Gastroesophageal sphincter (tissue), 3 donors: ENCODE results near the gene NR2E1.

Source experiments
- CTCF ChIP-seq, 4 experiments: fragments of 200-600 bp in 2 of 4; fragments of 450-650 bp in 2 of 4; sonication (generic) in 1 of 4; IDR thresholded peaks; one replicate each; pipeline ENCODE4 v1.5.1; 2017 to 2019; ENCODE audit warnings: antibody characterized with exemption in 4 of 4, mild to moderate bottlenecking in 2 of 4, moderate library complexity in 2 of 4
- EP300 ChIP-seq: sonication (generic); formaldehyde crosslinking; IDR thresholded peaks from one replicate; pipeline ENCODE4 v1.6.1; 2017; ENCODE audit warnings: antibody characterized with exemption, mild to moderate bottlenecking
- POLR2A ChIP-seq, 2 donors: fragments of 450-650 bp; IDR thresholded peaks; one replicate each; pipeline ENCODE4 v1.6.1; 2017; ENCODE audit warnings: antibody characterized with exemption in 2 of 2, mild to moderate bottlenecking in 2 of 2, moderate library complexity in 1 of 2

- no peak for TF ChIP-seq CTCF (IDR thresholded peaks at IDR 0.05)
- TF ChIP-seq EP300 = no peak
- TF ChIP-seq POLR2A (IDR thresholded peaks at IDR 0.05) = no peak
These were observed 14.4 kb downstream of the NR2E1 start for GRCh38 chr6:108180266-108180665.
